GM10266 (cell line): ENCODE results near the gene CTNNA1.

ENCODE experiments used
- DNase-seq: peaks from one replicate; pipeline ENCODE4 v3.0.0; 2012; ENCODE audit errors: extremely low spot score
- TF ChIP-seq, protein P1 (sequence below): IDR thresholded peaks from 2 replicates; pipeline ENCODE4 v1.5.1; 2012; ENCODE audit warnings: mild to moderate bottlenecking, low read depth; ENCODE audit not compliant: control insufficient read depth, insufficient read depth; ENCODE audit errors: missing control alignments

The CTNNA1 gene

DNA sequence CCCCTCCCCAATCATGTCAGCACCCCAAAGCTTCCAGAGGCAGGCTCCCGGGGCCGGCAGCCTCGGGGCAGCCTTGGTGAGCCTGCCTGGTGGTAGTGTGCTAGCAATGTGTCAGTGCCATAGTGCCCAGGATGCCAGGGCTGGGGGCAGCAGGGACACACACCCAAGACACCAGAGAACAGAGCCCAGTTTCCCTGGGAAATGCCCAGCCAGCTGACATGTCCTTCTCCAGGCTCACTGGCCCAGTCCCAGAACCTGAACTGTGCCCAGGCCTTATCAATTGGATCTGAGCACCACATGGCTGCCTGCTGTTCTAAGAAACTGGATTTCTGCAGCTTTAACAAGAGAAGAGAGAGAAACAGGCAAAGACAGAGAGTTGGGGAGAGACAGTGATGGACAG is 196.8 kb downstream of the CTNNA1 start:
- TF ChIP-seq, protein P1, sequence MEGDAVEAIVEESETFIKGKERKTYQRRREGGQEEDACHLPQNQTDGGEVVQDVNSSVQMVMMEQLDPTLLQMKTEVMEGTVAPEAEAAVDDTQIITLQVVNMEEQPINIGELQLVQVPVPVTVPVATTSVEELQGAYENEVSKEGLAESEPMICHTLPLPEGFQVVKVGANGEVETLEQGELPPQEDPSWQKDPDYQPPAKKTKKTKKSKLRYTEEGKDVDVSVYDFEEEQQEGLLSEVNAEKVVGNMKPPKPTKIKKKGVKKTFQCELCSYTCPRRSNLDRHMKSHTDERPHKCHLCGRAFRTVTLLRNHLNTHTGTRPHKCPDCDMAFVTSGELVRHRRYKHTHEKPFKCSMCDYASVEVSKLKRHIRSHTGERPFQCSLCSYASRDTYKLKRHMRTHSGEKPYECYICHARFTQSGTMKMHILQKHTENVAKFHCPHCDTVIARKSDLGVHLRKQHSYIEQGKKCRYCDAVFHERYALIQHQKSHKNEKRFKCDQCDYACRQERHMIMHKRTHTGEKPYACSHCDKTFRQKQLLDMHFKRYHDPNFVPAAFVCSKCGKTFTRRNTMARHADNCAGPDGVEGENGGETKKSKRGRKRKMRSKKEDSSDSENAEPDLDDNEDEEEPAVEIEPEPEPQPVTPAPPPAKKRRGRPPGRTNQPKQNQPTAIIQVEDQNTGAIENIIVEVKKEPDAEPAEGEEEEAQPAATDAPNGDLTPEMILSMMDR = no peak
- DNase-seq = no peak

- TF ChIP-seq, protein P1 = no peak
- no peak for DNase-seq
Observed at GRCh38 chr5:138950421-138951031, 197.3 kb downstream of the CTNNA1 start.

DNA sequence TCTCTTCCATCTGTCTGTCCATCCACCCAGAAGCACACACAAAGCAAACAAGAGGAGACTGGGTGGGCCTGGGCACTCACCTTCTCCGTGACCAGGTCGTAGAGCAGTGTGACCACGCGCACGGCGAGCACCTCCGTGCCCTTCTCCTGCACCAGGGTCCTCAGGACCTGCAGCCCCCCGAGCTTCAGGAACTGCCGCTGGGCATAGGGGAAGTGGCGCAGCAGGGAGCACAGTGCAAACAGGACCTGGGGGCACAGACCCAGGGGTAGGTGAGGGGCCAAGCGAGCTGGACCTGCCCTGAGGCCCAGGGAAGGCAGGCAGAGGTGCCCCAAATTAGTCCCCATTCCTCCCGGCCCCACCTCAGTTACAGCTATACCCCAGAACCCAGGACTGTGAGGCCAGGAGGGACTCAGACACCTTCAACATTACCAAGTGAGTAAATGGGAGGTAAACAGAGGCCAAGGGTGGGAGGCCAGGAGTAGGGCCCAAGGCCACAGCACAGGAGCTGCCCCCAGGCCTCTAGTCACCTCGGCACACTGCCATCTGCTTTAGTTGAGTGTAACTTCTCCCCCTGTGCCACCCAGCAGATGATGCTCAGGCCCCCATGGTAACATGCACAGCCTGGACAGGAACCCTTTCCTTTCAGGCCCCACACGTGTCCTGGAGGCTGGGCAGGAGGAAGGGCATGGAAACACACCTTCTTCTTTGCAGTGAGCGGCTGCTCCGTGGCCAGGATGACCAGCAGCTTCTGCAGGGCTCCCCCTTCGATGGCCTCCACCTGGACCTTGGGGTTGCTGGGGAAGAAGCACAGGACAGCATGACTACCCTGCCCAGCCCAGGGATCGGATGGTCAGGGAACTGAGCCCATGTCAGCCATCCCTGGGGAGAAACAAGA is 198.1 kb downstream of the CTNNA1 start:
- TF ChIP-seq, protein P1 = no peak
- DNase-seq = no peak

DNA sequence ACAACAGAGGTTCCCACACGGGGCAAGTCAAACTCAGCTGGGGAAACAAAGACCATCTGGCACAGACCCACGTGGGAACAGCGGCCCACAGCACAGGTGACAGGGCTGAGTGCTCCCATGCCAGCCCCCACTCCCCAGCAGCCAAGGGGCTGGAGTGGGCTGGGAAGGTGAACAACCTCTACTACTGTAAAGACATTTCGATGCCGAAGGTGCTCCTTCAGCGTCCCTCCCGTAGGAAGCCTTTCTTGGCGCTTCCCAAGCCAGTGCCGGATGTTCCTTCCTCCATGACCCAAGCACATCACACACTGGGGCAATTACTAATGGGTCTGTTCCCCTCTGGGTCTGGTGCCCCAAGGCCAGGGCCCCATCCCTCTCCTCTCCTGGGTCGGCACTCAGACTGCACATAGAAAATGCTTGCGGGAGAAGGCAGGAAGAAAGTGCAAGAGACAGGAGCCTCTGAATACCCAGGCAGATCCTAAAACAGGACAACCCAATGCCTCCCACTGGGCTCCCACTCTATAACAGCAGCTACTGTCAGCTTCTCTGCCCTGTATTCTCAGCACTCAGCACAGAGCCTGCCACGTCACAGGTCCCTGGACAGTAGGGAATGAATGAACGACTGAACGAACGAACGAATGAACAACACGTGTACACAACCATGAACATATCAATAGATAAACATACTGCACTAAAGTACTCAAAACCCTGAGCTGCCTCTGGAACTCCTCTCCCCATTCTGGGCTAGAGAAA is 198.9 kb downstream of the CTNNA1 start:
- TF ChIP-seq, protein P1 = no peak
- DNase-seq = no peak

DNA sequence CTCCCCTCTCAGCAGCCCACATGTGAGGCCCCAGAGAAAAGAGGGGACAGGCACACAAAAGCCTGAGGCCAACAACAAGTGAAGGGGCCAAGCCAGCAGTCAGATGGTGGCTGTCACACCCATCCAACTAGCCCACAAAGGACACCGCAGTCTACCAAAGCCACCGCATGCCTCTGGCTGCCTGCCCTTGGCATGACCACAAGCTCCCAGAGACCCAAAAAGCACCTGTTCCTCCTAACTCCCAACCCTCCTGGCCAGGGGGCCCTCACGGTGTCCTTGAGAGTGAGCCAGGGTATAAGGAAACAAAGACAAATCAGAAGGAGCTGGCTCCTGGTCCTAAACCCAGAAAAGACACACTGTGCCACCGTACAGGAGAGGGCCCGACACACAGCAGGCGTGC is 199.7 kb downstream of the CTNNA1 start:
- TF ChIP-seq, protein P1 = no peak
- DNase-seq = no peak

- TF ChIP-seq, protein P1 = no peak
- peak; percentile 42 for DNase-seq
Observed at GRCh38 chr5:138953387-138954256, 200.4 kb downstream of the CTNNA1 start.
